Activated B cell treated with CpG ODN at 0.5 μM for 24 hours (primary cell): ENCODE results near the gene HTR2A. TPM values are rescaled to one million over a fixed set of nuclear protein-coding genes. Genes with fewer than 3 reads are reported as not detected.

ENCODE experiments used
- ATAC-seq: fragments of 200-7000 bp; cut with Tn5 transposase; one replicate; pipeline ENCODE4 v1.10.0; 2021; ENCODE audit warnings: low read depth, mild to moderate bottlenecking, moderate library complexity
- CTCF ChIA-PET: fragments of 350-600 bp; sonication (Branson Sonifier 250); formaldehyde crosslinking; loops from one replicate; lab custom pipeline; 2021; ENCODE audit warnings: antibody characterized with exemption; lab: Charles Lee
- POLR2A ChIA-PET: fragments of 350-600 bp; sonication (Branson Sonifier 250); formaldehyde crosslinking; loops from one replicate; lab custom pipeline; 2021; ENCODE audit warnings: antibody characterized with exemption; lab: Charles Lee
- DNase-seq: peaks from one replicate; pipeline ENCODE4 v3.0.0; 2022
- H3K27ac Mint-ChIP-seq: one replicate; pipeline ENCODE4 v1.8.0; 2020; ENCODE audit warnings: mixed read lengths
- H3K27me3 Mint-ChIP-seq: one replicate; pipeline ENCODE4 v1.8.0; 2021; ENCODE audit warnings: mixed read lengths
- H3K36me3 Mint-ChIP-seq: one replicate; pipeline ENCODE4 v1.8.0; 2021; ENCODE audit warnings: low read depth, mixed read lengths
- H3K4me1 Mint-ChIP-seq: one replicate; pipeline ENCODE4 v1.8.0; 2021; ENCODE audit warnings: mixed read lengths
- H3K4me3 Mint-ChIP-seq: one replicate; pipeline ENCODE4 v1.8.0; 2020; ENCODE audit warnings: mild to moderate bottlenecking, mixed read lengths
- H3K9me3 Mint-ChIP-seq: one replicate; pipeline ENCODE4 v1.8.0; 2020; ENCODE audit warnings: mixed read lengths
- CTCF ChIP-seq: fragments of 200-600 bp; IDR thresholded peaks from one replicate; pipeline ENCODE4 v1.8.0; 2022; ENCODE audit warnings: antibody characterized with exemption, mild to moderate bottlenecking
- intact Hi-C: fragments of 100-400 bp; cut with micrococcal nuclease; formaldehyde crosslinking; loops from one replicate; pipeline ENCODE4 v1.15.1; 2024
- total RNA-seq: library from RNA; stranded (reverse); gene quantifications from 2 replicates; pipeline ENCODE4 v1.2.3, GENCODE V29; 2022

The HTR2A gene
- total RNA-seq, 1 donor from 2014 or later: not detected

- no peak for TF ChIP-seq CTCF
- Mint-ChIP-seq H3K36me3 (no peaks in the 10 kb centered on the region), H3K4me1 (peaks cover 4% of the 10 kb centered on the region), H3K27ac (no peak overlapping the region), H3K27me3 (peaks cover 2% of the 10 kb centered on the region), H3K4me3 (no peak overlapping the region), H3K9me3 (no peaks in the 10 kb centered on the region)
- no peak for ATAC-seq
- no peak for DNase-seq
- intact Hi-C loops: no loop called here
- ChIA-PET CTCF (no interaction called here), POLR2A (no interaction called here)
Measured at GRCh38 chr13:46845146-46845545, 51.7 kb downstream of the HTR2A start.

- Mint-ChIP-seq H3K36me3 (no peaks in the 10 kb centered on the region), H3K27me3 (peaks cover 2% of the 10 kb centered on the region), H3K4me1 (peaks cover 4% of the 10 kb centered on the region), H3K4me3 (no peak overlapping the region), H3K27ac (no peak overlapping the region), H3K9me3 (no peaks in the 10 kb centered on the region)
- ATAC-seq: no peak
- no peak for TF ChIP-seq CTCF
- no peak for DNase-seq
- POLR2A ChIA-PET: no interaction called here
- intact Hi-C loops: no loop called here
- CTCF ChIA-PET: no interaction called here
Measured at GRCh38 chr13:46844431-46844830, 52.4 kb downstream of the HTR2A start.

- Mint-ChIP-seq H3K27me3 (peaks cover 11% of the 10 kb centered on the region), H3K36me3 (no peaks in the 10 kb centered on the region), H3K9me3 (no peaks in the 10 kb centered on the region), H3K27ac (no peak overlapping the region), H3K4me3 (no peak overlapping the region), H3K4me1 (peaks cover 4% of the 10 kb centered on the region)
- POLR2A ChIA-PET: no interaction called here
- DNase-seq: no peak
- no peak for ATAC-seq
- TF ChIP-seq CTCF: no peak
- intact Hi-C loops: no loop called here
- CTCF ChIA-PET: no interaction called here
Measured at GRCh38 chr13:46839399-46839798, 57.5 kb downstream of the HTR2A start.

- Mint-ChIP-seq H3K4me1 (no peaks in the 10 kb centered on the region), H3K27me3 (peaks cover 12% of the 10 kb centered on the region), H3K4me3 (no peak overlapping the region), H3K9me3 (no peaks in the 10 kb centered on the region), H3K27ac (no peak overlapping the region), H3K36me3 (no peaks in the 10 kb centered on the region)
- ChIA-PET CTCF (no interaction called here), POLR2A (no interaction called here)
- intact Hi-C loops: no loop called here
- DNase-seq: no peak
- no peak for TF ChIP-seq CTCF
- ATAC-seq: no peak
Measured at GRCh38 chr13:46834657-46835056, 62.2 kb downstream of the HTR2A start.

- Mint-ChIP-seq H3K36me3 (no peaks in the 10 kb centered on the region), H3K4me3 (no peak overlapping the region), H3K27me3 (peaks cover 1% of the 10 kb centered on the region), H3K9me3 (no peaks in the 10 kb centered on the region), H3K4me1 (no peaks in the 10 kb centered on the region), H3K27ac (no peak overlapping the region)
- no peak for ATAC-seq
- TF ChIP-seq CTCF: peak; percentile 87
- intact Hi-C loops: loop anchor here (1.0 kb wide), 1 partner anchor 943 kb away; no protein-coding TSS in a partner anchor
- ChIA-PET POLR2A (no interaction called here), CTCF (interaction anchor here (0.6 to 1.9 kb wide), 10 partner anchors 29 to 1938 kb away, joined by 3 to 6 read pairs (median 3); no protein-coding TSS in a partner anchor)
- no peak for DNase-seq
Measured at GRCh38 chr13:46831588-46832194, 65.2 kb downstream of the HTR2A start.
